Hepatocyte (in vitro differentiated cells): Measurements from ENCODE around the gene RARRES2.

ENCODE experiments used
- CTCF ChIP-seq: fragments of 200-600 bp; sonication (generic); IDR thresholded peaks from 2 replicates; pipeline ENCODE4 v1.5.1; 2016; ENCODE audit warnings: antibody characterized with exemption, mild to moderate bottlenecking; ENCODE audit not compliant: poor library complexity
- EZH2 ChIP-seq: fragments of 200-600 bp; sonication (generic); IDR thresholded peaks from 2 replicates; pipeline ENCODE4 v1.6.1; 2016; ENCODE audit warnings: antibody characterized with exemption, mild to moderate bottlenecking, borderline replicate concordance
- EZH2phosphoT487 ChIP-seq: fragments of 200-600 bp; sonication (generic); IDR thresholded peaks from one replicate; pipeline ENCODE4 v1.6.1; 2018; ENCODE audit warnings: antibody characterized with exemption, mild to moderate bottlenecking, low read depth, moderate library complexity; ENCODE audit not compliant: unreplicated experiment, severe bottlenecking

GRCh38 chr7:150378853-150379440 is 37.5 kb upstream of the RARRES2 start, which contains the start of gene ZNF775:
- no peak for TF ChIP-seq CTCF
- TF ChIP-seq EZH2: no peak
- no peak for TF ChIP-seq EZH2phosphoT487
